GM18951 (cell line): ENCODE results near the gene ELOVL1.

Experiments
- POLR2A ChIP-seq: IDR thresholded peaks from 4 replicates; pipeline ENCODE4 v1.6.1; 2011; ENCODE audit warnings: mild to moderate bottlenecking; ENCODE audit not compliant: insufficient read length, insufficient read depth; ENCODE audit errors: extremely low read depth
- in situ Hi-C: fragments of 300-500 bp; cut with MboI; formaldehyde crosslinking; loops from one replicate; pipeline ENCODE4 v1.12.0; 2022; ENCODE audit warnings: low sequenced_read_pairs, mixed read lengths, inconsistent platforms; ENCODE audit not compliant: unreplicated experiment

Gene ELOVL1

DNA sequence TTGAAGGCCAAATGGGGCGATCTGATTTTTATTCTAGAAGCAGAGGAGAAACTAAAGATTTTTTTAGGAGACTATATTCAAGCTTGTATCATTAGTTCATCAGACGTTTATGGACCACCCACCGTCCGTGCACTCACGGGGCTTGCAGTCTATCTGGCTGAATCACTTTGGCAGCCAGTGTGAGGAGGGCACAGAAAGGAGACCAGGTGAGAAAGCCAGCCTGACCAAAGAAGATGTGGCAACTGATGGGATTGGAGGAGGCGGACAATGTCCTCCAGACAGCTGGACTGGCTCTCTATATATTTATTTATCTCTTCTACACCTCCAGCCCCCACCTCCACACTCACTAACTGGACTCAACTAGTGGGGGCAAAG, 822 bp upstream of the ELOVL1 start:
- TF ChIP-seq POLR2A = no peak
- in situ Hi-C loops = no loop called here

- in situ Hi-C loops = no loop called here
- TF ChIP-seq POLR2A = no peak
These were observed 546 bp downstream of the ELOVL1 start for GRCh38 chr1:43367026-43367903.

GRCh38 chr1:43366601-43367025, 1.2 kb downstream of the ELOVL1 start:
- no peak for TF ChIP-seq POLR2A
- in situ Hi-C loops = no loop called here

- in situ Hi-C loops = no loop called here
- TF ChIP-seq POLR2A = no peak
These were observed 1.6 kb downstream of the ELOVL1 start for GRCh38 chr1:43366179-43366578.

DNA sequence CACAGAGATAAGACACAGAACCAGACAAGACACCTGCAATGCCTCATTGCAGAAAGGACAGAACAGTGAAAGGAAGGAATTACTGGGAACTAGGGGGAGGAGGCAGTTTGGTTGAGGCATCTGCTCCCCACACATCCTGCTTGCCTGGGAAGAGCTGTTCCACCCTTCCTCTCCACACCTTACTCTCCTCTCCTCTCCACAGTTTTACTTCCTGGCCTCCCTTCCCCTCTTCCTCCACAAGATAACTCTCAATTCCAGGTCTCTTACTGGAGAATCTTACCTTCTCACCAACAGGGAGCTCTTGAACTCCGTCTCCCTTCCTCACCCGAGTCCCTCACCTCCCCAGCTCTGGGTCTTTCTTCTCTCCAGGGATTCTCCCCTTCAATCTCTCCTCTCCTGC, 2.1 kb downstream of the ELOVL1 start:
- in situ Hi-C loops = no loop called here
- no peak for TF ChIP-seq POLR2A

DNA sequence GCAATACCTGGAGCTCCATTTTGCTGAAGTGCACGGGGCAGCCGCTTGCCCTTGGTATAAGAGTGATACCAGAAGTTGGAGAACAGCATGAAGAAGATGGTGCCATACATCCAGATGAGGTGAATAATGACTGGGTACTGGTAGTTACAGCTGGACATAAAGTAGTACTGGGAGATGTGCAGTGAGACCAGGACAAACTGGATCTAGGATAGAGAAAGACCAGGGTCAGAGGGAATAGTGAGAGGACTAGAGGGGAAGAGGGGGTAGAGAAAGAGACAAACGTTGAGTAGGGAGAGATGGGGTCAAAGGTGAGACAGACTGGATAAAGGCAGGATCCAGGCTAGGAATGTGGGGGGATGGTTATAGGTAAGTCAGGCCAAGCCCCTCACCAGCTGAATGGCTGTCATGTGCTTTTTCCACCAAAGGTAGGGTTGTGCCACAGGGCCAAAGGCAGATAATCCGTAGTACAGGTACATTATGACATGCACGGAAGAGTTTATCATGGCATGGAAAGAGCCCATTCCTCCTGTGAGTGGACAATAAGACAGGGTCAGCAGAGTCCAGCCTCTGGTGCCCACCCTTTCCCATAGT, 3.8 kb downstream of the ELOVL1 start:
- TF ChIP-seq POLR2A = no peak
- in situ Hi-C loops = no loop called here

- peak; percentile 23 for TF ChIP-seq POLR2A
- in situ Hi-C loops = no loop called here
These were observed 4.4 kb downstream of the ELOVL1 start for GRCh38 chr1:43363283-43363934.

DNA sequence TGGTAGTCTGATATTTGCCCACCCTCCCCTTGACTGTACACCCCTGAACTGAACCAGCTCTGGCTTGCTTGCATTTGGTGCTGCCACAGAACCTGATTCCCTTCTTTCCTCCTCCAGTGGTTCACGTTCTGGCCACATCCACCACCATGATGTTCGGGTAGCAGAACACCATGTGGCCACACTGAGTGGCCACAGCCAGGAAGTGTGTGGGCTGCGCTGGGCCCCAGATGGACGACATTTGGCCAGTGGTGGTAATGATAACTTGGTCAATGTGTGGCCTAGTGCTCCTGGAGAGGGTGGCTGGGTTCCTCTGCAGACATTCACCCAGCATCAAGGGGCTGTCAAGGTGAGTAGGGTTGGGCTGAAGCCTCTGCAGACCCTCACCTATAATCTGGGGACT, 7.2 kb downstream of the ELOVL1 start:
- in situ Hi-C loops = no loop called here
- TF ChIP-seq POLR2A = peak; percentile 6

DNA sequence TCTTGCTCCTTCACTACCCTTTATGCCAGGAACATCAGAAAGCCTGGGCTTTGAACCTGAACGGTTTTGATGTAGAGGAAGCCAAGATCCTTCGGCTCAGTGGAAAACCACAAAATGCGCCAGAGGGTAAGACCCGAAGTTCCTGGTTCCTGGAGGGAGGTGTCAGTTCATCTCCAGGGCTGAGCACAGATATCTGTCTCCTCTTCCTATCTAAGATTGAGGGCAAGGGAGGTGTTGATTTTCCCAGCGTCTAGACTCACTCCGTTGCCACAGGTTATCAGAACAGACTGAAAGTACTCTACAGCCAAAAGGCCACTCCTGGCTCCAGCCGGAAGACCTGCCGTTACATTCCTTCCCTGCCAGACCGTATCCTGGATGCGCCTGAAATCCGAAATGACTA, 8.1 kb downstream of the ELOVL1 start:
- no peak for TF ChIP-seq POLR2A
- in situ Hi-C loops = loop anchor here (10.0 kb wide), 1 partner anchor 125 kb away; no protein-coding TSS in a partner anchor

- TF ChIP-seq POLR2A = peak; percentile 78
- in situ Hi-C loops = loop anchor here (10.0 kb wide), 1 partner anchor 124 kb away; no protein-coding TSS in a partner anchor
These were observed 8.8 kb downstream of the ELOVL1 start, which contains the start of gene CDC20 for GRCh38 chr1:43358746-43359693. Gene CDC20 (plus strand): TSS chr1:43358981. CDS start chr1:43359216, 235 bp downstream.

- in situ Hi-C loops = loop anchor here (10.0 kb wide), 1 partner anchor 123 kb away; no protein-coding TSS in a partner anchor
- TF ChIP-seq POLR2A = peak; percentile 77
These were observed 9.6 kb downstream of the ELOVL1 start for GRCh38 chr1:43358121-43358745.

DNA sequence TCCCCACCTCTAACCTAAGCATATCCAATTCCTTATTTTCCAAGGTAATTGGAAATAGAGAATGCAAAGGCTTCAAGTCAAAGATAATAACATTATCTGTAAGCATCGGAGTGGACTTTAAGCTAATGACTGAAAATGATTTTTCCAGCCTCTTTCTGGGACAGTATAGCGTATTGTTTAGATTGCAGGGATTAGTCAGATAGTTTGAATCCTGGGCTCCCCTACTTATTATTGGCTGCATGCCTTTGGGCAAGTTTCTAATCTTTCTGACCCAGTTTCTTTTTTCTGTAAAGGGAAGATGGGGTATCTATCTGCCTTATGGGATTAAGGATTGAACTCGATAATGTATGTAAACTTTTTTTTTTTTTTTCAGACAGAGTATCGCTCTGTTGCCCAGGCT, 10.6 kb downstream of the ELOVL1 start:
- in situ Hi-C loops = loop anchor here (10.0 kb wide), 1 partner anchor 122 kb away; no protein-coding TSS in a partner anchor

More for the DNA sequence above, 10.6 kb downstream of the ELOVL1 start:
- TF ChIP-seq POLR2A = no peak
